Prostate gland (tissue), 2 donors: ENCODE results near the gene NCK1. TPM values are rescaled to one million over a fixed set of nuclear protein-coding genes. Genes with fewer than 3 reads are reported as not detected.

Experiments
- DNase-seq: peaks from one replicate; pipeline ENCODE4 v3.0.0-alpha.2; 2019; ENCODE audit warnings: low spot score
- H3K27ac ChIP-seq, 2 donors: fragments of 200-600 bp; sonication (generic); 2 replicates each; pipeline ENCODE4 v1.5.1; 2017 to 2019
- H3K27me3 ChIP-seq: fragments of 200-600 bp; sonication (generic); replicated peaks from 2 replicates; pipeline ENCODE4 v1.5.1; 2019; ENCODE audit not compliant: insufficient read depth
- H3K36me3 ChIP-seq, 2 donors: fragments of 200-600 bp; sonication (generic); 1 replicate in 1 of 2; 2 replicates in 1 of 2; pipeline versions ENCODE4 v1.5.1 to v1.8.1; 2017 to 2019
- H3K4me1 ChIP-seq: fragments of 200-600 bp; sonication (generic); replicated peaks from 2 replicates; pipeline ENCODE4 v1.5.1; 2019
- H3K4me3 ChIP-seq, 2 donors: fragments of 200-600 bp; sonication (generic); 2 replicates each; pipeline ENCODE4 v1.5.1; 2017 to 2019
- H3K9me3 ChIP-seq: fragments of 200-600 bp; sonication (generic); 2 replicates; pipeline ENCODE4 v1.5.1; 2017
- POLR2A ChIP-seq: fragments of 450-650 bp; IDR thresholded peaks from one replicate; pipeline ENCODE4 v1.6.1; 2016; ENCODE audit warnings: antibody characterized with exemption, mild to moderate bottlenecking
- POLR2AphosphoS5 ChIP-seq: sonication (generic); formaldehyde crosslinking; IDR thresholded peaks from one replicate; pipeline ENCODE4 v1.6.1; 2017; ENCODE audit warnings: antibody characterized with exemption
- WGBS: methylation state at CpG from one replicate; pipeline ENCODE4 v1.1.5; 2018; 5-methylcytosine and 5-hydroxymethylcytosine counted together
- intact Hi-C: fragments of 100-400 bp; cut with DNase I; formaldehyde crosslinking; loops from one replicate; pipeline ENCODE4 v1.14.2; 2022
- total RNA-seq, 2 donors: library from RNA; depleted of rRNA; stranded (reverse); fragments of >200 nt; gene quantifications; one replicate each; pipeline ENCODE4 v1.1.0, GENCODE V29; 2016
- TF ChIP-seq, protein P1 (sequence below), 4 experiments: fragments of 200-600 bp in 2 of 4; fragments of 450-650 bp in 2 of 4; sonication (generic) in 2 of 4; IDR thresholded peaks; 1 replicate in 3 of 4; 2 replicates in 1 of 4; pipeline ENCODE4 v1.5.1; 2016 to 2019; ENCODE audit warnings: antibody characterized with exemption in 4 of 4, mild to moderate bottlenecking in 2 of 4, moderate library complexity in 2 of 4

Gene NCK1
- total RNA-seq, 2 donors from 2014 or later, result 23.3 to 35.6 TPM

DNA sequence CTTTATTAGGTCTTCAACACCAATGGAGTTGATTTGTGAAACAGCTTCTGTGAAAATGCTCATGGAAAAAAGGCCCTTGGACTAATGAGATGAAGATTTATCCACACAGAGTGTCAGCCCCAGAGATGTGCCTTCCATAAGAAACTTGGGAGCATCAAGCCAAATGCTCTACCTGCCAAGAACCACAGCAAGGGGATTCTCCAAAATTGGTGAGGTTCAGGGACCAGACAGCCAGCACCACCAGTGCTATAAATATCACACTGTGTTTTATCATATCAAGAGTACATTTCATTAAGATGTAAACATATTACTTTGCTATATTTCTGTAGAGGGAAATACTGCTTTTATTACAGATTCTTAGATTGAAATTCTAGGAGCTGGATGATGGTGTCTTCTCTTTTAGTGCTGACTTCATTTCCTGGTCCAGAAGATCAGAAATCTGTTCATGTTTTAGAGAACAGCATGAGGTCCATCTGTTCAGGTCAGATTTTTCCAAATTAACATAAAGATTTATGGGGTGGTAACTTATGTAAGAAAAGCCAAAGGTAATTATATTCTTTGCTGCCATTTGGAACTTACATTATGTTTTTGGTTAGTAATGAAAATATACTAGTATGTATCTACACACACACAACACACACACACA lies 25.4 kb upstream of the NCK1 start:
- Histone ChIP-seq H3K4me3 (no peak overlapping the region), H3K9me3 (no peaks in the 10 kb centered on the region), H3K36me3 (no peaks in the 10 kb centered on the region), H3K4me1 (no peaks in the 10 kb centered on the region), H3K27ac (no peak overlapping the region), H3K27me3 (no peaks in the 10 kb centered on the region)
- no peak for DNase-seq
- TF ChIP-seq POLR2AphosphoS5 (no peak), POLR2A (no peak)
- intact Hi-C loops, result no loop called here

- WGBS, result 28% methylated on average over 1 of the region's 1 CpG
- no peak for DNase-seq
- Histone ChIP-seq H3K9me3 (no peaks in the 10 kb centered on the region), H3K36me3 (no peaks in the 10 kb centered on the region), H3K4me3 (no peak overlapping the region), H3K27me3 (no peaks in the 10 kb centered on the region), H3K4me1 (no peaks in the 10 kb centered on the region), H3K27ac (no peak overlapping the region)
- intact Hi-C loops, result no loop called here
- TF ChIP-seq, protein P1, sequence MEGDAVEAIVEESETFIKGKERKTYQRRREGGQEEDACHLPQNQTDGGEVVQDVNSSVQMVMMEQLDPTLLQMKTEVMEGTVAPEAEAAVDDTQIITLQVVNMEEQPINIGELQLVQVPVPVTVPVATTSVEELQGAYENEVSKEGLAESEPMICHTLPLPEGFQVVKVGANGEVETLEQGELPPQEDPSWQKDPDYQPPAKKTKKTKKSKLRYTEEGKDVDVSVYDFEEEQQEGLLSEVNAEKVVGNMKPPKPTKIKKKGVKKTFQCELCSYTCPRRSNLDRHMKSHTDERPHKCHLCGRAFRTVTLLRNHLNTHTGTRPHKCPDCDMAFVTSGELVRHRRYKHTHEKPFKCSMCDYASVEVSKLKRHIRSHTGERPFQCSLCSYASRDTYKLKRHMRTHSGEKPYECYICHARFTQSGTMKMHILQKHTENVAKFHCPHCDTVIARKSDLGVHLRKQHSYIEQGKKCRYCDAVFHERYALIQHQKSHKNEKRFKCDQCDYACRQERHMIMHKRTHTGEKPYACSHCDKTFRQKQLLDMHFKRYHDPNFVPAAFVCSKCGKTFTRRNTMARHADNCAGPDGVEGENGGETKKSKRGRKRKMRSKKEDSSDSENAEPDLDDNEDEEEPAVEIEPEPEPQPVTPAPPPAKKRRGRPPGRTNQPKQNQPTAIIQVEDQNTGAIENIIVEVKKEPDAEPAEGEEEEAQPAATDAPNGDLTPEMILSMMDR (IDR thresholded peaks at IDR 0.05), result no peak
- TF ChIP-seq POLR2AphosphoS5 (no peak), POLR2A (no peak)
These were observed 23.1 kb upstream of the NCK1 start for GRCh38 chr3:136838641-136839555.

DNA sequence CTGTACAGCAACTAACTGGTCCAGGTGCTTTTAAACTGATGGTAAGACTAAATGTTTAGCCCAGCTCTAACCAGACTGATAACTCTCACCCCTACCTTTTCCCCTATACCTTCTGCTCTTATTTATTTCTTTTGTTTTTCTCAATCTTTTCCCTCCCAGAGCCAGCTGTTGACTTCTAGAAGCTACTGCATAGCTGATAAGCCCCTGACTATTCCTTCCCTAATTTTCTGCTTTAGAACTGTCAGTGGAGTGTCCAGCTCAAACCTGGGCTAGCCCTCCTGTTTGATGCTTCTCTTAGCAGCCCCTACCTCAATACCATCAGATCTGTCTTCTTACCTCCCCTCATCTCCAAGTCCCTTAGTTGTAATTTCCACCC lies 22.5 kb upstream of the NCK1 start:
- Histone ChIP-seq H3K36me3 (no peaks in the 10 kb centered on the region), H3K27ac (no peak overlapping the region), H3K27me3 (no peaks in the 10 kb centered on the region), H3K4me1 (no peaks in the 10 kb centered on the region), H3K4me3 (no peak overlapping the region), H3K9me3 (no peaks in the 10 kb centered on the region)
- intact Hi-C loops, result no loop called here
- no peak for TF ChIP-seq POLR2AphosphoS5
- TF ChIP-seq POLR2A, result no peak
- TF ChIP-seq, protein P1 (IDR thresholded peaks at IDR 0.05), result no peak
- DNase-seq, result no peak

GRCh38 chr3:136840252-136840651 lies 21.8 kb upstream of the NCK1 start:
- no peaks in the 10 kb centered on the region for H3K4me1 ChIP-seq
- DNase-seq, result no peak
- H3K36me3 ChIP-seq, result no peaks in the 10 kb centered on the region
- 88% methylated on average over 2 of the region's 2 CpGs for WGBS
- TF ChIP-seq, protein P1 (IDR thresholded peaks at IDR 0.05), result no peak
- TF ChIP-seq POLR2AphosphoS5, result no peak
- TF ChIP-seq POLR2A, result no peak
- no peaks in the 10 kb centered on the region for H3K9me3 ChIP-seq
- no peaks in the 10 kb centered on the region for H3K27me3 ChIP-seq
- intact Hi-C loops, result no loop called here
- H3K27ac ChIP-seq, result no peak overlapping the region
- no peak overlapping the region for H3K4me3 ChIP-seq

DNA sequence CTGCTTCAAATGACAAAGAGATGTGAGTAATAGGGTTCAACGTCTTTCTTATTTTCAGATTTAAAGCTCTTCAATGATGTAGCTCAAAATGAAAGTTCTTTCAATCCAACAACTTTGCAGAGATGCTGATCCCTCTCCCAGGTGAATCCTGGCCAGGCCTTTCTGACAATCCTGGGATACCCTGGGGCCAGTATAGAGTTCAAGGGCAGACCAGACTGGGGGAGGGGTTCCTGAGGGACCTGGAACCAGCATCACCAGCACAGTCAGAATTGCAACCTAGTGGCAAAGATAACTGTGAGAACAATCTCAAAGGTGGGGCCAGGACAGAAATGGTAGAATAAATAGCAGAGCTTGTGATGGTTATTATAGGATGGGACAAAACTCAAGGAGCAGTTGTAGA lies 19.7 kb upstream of the NCK1 start:
- TF ChIP-seq POLR2AphosphoS5, result no peak
- TF ChIP-seq, protein P1 (IDR thresholded peaks at IDR 0.05), result no peak
- TF ChIP-seq POLR2A, result no peak
- no peaks in the 10 kb centered on the region for H3K4me1 ChIP-seq
- H3K27me3 ChIP-seq, result no peaks in the 10 kb centered on the region
- DNase-seq, result no peak
- no peak overlapping the region for H3K27ac ChIP-seq
- 96% methylated on average over 1 of the region's 1 CpG for WGBS
- no peaks in the 10 kb centered on the region for H3K36me3 ChIP-seq
- H3K4me3 ChIP-seq, result no peak overlapping the region
- no peaks in the 10 kb centered on the region for H3K9me3 ChIP-seq
- intact Hi-C loops, result no loop called here
